NCI-H2107 treated with DMSO at 0.1 percent for 48 hours (cell line): ENCODE results near the gene APEH.
A peak's percentile ranks its signal among the peaks of the same experiment; 100 is the strongest.

Experiments used
- DNase-seq: peaks from one replicate; lab custom pipeline; 2025; ENCODE audit not compliant: unreplicated experiment; lab: John Stamatoyannopoulos, UW

APEH gene

DNA sequence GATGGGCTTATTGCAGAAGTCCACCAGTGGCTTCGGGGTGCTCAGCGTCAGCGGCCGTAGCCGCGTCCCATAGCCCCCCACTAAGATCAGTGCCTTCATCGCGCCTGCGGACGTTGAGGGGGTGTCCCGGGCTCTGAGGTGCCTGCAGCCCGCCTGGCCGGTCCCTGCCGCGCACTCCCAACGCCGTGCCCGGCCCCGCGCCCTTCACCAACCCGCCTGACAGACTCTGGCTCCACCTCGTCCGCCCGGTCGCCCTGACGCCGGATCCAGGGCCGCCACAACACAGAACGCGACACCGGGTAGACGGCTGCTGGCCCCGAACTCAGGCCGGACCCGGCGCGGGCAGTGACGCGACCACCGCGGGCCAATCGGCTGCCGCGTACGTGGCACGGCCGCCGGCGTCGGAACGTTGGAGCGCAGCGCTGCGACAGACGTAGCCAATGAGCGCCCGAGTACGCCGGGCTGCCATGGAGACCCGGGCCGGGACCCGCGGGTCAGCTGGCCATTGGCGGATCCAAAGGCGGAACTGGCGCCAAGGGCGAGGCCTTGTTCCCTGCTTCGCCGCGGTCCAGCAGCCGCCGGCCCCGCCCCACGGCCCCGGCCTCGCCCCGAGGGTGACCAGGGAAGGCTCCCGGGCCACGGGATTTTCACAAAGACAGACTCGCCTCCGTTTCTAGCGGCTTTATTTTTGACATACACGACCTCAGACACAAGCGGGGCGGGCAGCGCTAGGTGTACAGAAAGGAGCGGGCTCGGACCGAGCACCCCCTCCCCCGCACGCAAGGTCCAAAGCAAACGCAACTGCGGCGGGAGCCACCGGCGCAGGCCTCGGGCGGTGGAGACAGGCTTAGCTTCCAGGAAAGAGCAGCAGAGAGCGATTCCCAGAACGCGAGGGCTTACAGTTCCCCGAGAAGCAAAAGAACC lies 49.7 kb downstream of the APEH start, which contains the start of gene GMPPB:
Gene GMPPB, minus strand, starts transcription at position 324 of the 924 bp plus-strand sequence. Its CDS starts 225 bp downstream, at position 99.
- DNase-seq, result peak; percentile 50

DNA sequence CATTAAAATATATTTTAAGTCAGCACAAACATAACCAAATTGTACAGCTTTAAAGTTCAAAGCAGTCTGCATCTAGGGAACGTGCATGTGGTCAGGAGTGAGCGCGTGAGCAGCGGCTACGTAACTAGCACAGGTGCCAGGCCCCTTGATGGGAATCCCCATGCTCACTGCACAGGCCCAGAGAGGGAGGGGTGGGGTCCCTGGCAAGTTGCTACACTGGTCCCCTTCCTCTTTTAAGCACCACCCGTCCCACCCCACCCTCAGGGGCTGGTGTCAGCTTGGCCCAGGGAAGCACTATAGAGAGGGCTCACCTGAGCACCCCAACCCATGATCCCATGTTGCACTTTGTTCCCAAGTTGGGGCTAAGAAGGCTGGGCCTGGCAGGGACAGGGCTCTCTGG lies 50.4 kb downstream of the APEH start:
- no peak for DNase-seq

DNA sequence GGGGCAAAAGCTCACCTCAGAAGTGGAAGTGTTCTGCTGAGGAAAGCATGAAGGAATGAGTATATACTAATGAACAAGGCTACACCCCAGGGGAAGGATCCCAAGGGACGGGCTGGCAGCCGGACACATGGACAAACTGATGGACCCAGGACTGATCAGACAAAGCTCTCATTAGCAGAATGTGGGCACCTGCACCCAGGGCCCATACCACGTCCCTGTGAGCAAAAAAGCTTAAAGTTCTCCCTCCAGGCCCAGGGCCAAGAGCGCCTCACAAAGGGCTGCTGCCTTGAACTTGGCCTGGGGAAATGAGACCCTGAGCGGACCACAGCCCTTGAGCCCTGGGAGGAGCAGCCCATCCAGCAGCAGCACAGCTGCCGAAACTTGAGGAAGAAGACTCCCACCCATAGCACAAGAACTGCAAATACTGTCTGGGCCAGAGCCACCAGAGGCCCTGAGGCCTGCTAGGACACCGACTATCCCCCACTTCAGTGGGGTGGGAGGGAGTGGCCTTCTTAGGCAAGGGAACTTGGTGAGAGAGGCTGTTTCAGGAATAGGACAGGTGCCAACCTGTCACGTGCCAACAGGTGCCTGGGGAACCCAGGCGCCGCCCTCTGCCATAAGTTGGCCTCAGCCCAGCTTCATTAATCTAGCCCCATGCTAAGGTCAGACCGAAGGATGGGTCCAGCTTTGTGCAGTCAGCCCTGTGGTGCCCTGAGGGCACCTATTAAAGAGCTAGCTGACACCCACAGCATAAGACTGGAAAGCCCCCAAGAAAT lies 51.9 kb downstream of the APEH start:
- no peak for DNase-seq

DNA sequence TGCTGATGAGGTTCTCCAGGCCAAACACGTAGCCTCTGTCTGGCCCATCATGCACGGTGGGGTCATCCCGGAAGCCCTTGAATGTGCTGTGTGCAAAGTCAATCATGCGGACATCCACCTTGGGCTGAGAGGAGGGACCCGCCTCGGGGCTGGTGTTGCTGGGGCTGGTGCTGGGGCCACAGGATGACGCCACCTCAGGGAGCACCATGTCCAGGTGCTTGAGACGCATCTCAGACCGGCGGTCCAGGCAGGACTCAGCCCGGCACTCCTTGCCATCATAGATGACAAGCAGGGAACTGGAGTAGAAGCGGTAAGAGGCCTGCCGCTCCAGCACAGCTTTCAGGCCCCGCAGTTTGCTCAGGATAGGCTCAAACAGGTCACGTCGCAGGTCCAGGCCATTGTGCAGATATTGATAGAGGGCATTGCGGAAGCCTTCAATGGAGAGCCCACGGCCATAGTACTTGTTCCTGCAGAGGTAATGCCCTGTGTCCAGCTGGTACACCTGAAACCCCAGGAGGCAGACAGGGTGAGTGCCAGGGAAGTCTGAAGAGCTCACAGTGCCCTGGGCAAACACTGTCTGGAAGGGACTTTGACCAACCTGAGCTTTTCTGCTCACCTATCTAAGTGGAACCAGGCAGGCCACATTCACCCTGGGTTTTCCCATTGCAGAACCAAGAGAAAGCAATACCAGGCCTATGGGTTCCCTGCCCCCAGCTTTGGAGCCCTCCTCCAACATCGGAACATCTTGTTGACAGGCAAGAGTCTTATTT lies 53.2 kb downstream of the APEH start:
- DNase-seq, result no peak

DNA sequence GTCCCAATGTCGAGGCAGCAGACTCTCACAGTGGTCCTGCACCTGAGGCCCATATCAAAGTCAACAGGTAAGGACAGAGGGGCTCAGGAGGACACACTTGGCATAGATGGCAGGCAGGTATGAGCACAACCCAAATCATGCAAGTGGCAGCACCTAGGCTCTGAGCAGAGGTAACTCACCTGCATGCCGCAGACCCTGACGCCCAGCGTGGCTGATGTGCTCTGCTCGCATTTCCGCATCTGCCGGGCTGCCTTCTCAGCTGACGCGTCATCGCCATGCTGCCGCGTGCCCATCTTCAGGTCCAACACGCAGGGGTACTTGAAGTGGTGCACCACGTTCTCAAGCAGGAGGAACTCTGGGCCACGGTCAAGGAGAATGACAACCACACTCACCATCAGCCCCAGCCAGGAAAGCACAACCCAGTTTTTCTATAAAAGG lies 53.8 kb downstream of the APEH start:
- no peak for DNase-seq

DNA sequence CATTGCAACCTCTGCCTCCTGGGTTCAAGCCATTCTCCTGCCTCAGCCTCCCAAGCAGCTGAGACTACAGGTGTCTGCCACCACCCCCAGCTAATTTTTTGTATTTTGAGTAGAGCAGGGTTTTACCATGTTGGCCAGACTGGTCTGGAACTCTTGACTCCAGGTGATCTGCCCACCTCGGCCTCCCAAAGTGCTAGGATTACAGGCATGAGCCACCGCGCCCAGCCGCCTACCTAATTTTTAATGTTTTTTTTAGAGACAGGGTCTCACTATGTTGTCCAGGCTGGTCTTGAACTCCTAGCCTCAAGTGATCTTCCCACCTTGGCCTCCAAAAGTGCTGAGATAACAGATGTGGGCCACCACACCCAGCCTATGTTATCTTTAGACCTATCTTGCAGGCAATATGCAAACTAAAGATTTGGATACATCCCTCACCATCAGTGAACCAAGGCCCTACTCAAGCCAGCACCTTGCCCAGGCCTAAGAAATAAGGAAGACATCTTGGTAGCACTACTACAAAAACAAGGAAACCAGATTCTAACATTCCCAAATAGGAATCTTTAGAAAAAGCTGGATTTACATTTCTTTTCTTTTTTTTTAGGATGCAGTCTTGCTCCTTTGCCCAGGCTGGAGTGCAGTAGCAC lies 55.9 kb downstream of the APEH start:
- no peak for DNase-seq

DNA sequence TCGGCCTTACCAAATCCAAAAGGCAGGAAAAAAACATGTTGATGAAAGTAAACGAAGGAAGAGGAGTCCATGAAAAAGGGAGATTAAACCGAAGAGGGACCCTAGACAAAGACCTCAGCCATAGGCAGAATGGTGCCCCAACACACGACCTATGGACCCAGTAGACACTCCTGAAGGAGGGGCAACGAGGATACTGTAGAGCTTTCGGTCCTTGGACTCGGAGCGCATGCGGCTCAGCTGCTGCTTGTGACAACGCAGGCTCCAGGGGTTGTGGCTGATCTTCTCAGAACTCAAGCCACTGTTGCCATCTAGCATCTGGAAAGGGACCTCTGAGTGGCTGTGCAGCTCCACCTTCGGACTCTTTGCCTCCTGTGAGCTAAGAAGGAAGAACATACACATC lies 58.4 kb downstream of the APEH start:
- no peak for DNase-seq

DNA sequence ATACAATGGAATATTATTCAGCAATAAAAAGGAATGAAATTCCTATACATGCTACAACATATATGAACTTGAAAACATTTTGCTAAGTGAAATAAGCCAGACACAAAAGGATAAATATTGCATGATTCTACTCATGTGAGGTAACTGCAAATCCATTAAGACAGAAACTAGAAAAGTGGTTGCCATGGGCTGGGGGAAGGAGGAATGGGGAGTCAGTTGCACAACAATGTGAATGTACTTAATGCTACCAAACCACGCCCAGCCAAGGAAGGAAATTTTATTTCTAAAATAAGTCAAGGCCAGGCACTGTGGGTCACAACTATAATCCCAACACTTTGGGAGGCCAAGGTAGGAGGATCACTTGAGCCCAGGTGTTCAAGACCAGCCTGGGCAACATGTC lies 59.4 kb downstream of the APEH start:
- no peak for DNase-seq
